ENCODE results near the gene RASA3.

Gene RASA3

DNA sequence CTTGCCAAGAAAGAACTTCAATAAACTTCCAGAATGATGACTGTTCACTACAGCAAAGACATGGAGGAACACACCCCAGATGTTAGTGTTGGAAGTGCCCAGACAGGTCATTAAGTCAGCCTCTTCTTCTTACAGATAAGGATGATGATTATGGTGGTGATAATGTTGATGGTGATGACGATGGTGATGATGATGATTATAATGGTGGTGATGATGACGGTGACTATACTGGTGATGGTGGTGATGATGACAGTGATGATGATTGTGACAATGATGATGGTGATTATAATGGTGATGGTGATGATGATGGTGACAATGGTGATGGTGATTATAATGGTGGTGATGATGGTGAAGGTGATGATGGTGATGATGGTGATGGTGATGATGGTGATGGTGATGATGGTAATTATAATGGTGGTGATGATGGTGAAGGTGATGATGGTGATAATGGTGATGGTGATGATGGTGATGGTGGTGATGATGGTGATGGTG lies 167.0 kb downstream of the RASA3 start:
- Mint-ChIP-seq H3K4me3 (no peak overlapping the region), H3K27me3 (no peaks in the 10 kb centered on the region), H3K27ac (no peak overlapping the region), H3K9me3 (peaks cover 0 to 2% of the 10 kb centered on the region in 2 donors), H3K4me1 (no peaks in the 10 kb centered on the region)
- DNase-seq (no peak), ATAC-seq (no peak)

GRCh38 chr13:113964251-113964995 lies 168.0 kb downstream of the RASA3 start:
- H3K27me3 Mint-ChIP-seq: no peaks in the 10 kb centered on the region
- no peak overlapping the region for H3K27ac Mint-ChIP-seq
- ATAC-seq (no peak), DNase-seq (no peak)
- no peak overlapping the region for H3K4me3 Mint-ChIP-seq
- H3K4me1 Mint-ChIP-seq: no peaks in the 10 kb centered on the region
- peaks cover 2 to 6% of the 10 kb centered on the region in 2 donors for H3K9me3 Mint-ChIP-seq

DNA sequence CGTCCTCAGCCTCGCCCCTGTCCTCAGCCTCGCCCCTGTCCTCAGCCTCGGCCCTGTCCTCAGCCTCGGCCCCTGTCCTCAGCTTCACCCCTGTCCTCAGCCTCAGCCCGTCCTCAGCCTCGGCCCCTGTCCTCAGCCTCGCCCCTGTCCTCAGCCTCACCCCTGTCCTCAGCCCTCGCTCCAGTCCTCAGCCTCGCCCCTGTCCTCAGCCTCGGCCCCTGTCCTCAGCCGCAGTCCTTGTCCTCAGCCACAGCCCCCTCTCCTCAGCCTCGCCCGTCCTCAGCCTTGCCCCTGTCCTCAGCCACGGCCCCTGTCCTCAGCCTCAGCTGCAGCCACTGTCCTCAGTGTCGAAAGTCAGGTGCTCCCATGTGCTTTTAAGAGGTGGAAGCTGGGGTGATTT lies 169.0 kb downstream of the RASA3 start:
- no peak overlapping the region for H3K4me3 Mint-ChIP-seq
- peak overlapping the region in 1 of 2 donors; percentile 30 for H3K27ac Mint-ChIP-seq
- DNase-seq (no peak), ATAC-seq (no peak)
- H3K4me1 Mint-ChIP-seq: peaks cover 6% of the 10 kb centered on the region
- H3K27me3 Mint-ChIP-seq: no peaks in the 10 kb centered on the region
- peaks cover 12% of the 10 kb centered on the region in 2 donors for H3K9me3 Mint-ChIP-seq

- Mint-ChIP-seq H3K27me3 (no peaks in the 10 kb centered on the region), H3K4me3 (no peak overlapping the region), H3K4me1 (peaks cover 10% of the 10 kb centered on the region), H3K9me3 (peaks cover 12 to 16% of the 10 kb centered on the region in 2 donors), H3K27ac (peak overlapping the region in 1 of 2 donors; percentile 30)
- no peak for DNase-seq
- ATAC-seq: no peak
Observed at GRCh38 chr13:113962975-113963374, 169.4 kb downstream of the RASA3 start.

DNA sequence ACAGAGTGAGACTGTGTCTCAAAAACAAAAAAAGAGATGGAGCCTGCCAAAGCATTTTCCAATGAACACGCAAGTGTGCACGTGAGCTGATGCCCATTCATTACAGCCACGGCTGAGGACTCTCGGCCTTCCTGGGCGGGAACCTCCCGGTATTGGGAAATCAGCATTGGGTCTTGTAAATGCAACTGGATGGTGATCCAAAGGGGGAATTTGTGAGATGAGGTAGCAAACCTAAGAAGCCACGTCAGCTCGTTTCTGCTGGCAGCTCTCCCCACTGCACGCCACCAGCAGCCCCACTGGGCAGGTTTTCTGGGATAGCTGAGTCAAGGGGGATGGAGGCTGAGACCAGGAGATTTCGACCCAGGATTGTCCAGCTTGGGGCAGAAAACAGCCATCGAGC lies 170.0 kb downstream of the RASA3 start:
- no peak for DNase-seq
- H3K4me1 Mint-ChIP-seq: peaks cover 16% of the 10 kb centered on the region
- H3K4me3 Mint-ChIP-seq: no peak overlapping the region
- H3K27me3 Mint-ChIP-seq: no peaks in the 10 kb centered on the region
- H3K27ac Mint-ChIP-seq: peak overlapping the region in 1 of 2 donors; percentile 60
- H3K9me3 Mint-ChIP-seq: peaks cover 12 to 22% of the 10 kb centered on the region in 2 donors
- no peak for ATAC-seq

- Mint-ChIP-seq H3K9me3 (peaks cover 18 to 34% of the 10 kb centered on the region in 2 donors), H3K4me1 (peaks cover 16% of the 10 kb centered on the region), H3K27me3 (no peaks in the 10 kb centered on the region), H3K27ac (no peak overlapping the region), H3K4me3 (no peak overlapping the region)
- DNase-seq (no peak), ATAC-seq (no peak)
Observed at GRCh38 chr13:113960276-113960948, 172.0 kb downstream of the RASA3 start.

GRCh38 chr13:113959198-113959597 lies 173.2 kb downstream of the RASA3 start:
- peaks cover 18 to 45% of the 10 kb centered on the region in 2 donors for H3K9me3 Mint-ChIP-seq
- peak overlapping the region in 1 of 2 donors; percentile 66 for H3K27ac Mint-ChIP-seq
- no peak for DNase-seq
- H3K27me3 Mint-ChIP-seq: no peaks in the 10 kb centered on the region
- peak; percentile 33 for ATAC-seq
- H3K4me1 Mint-ChIP-seq: peaks cover 24% of the 10 kb centered on the region
- no peak overlapping the region for H3K4me3 Mint-ChIP-seq

- H3K4me1 Mint-ChIP-seq: peaks cover 24% of the 10 kb centered on the region
- DNase-seq (no peak), ATAC-seq (no peak)
- H3K9me3 Mint-ChIP-seq: peaks cover 18 to 45% of the 10 kb centered on the region in 2 donors
- H3K4me3 Mint-ChIP-seq: no peak overlapping the region
- no peak overlapping the region for H3K27ac Mint-ChIP-seq
- H3K27me3 Mint-ChIP-seq: no peaks in the 10 kb centered on the region
Observed at GRCh38 chr13:113958373-113958772, 174.1 kb downstream of the RASA3 start.

DNA sequence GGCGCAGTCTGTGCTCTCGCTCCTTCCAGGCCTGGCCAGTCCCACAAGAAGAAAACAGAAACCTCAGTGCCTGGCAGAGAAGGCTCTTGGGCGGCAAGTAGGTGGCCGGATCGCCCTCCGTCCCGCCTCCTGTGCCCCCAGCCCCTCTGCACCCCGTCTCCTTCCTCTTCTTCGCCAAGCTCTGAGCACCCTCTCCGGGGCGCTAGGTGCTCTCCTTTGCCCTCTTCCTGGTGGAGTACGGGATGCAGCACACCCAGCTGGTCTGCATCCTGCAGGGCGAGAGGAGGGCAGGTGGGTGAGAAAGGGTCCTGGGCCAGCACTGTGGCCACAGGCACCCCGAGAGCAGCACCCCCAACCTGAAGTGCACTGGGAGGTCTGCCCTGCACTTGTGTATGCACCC lies 175.9 kb downstream of the RASA3 start:
- H3K27ac Mint-ChIP-seq: peak overlapping the region in 1 of 2 donors; percentile 94
- ATAC-seq (no peak), DNase-seq (no peak)
- no peaks in the 10 kb centered on the region for H3K27me3 Mint-ChIP-seq
- H3K4me3 Mint-ChIP-seq: no peak overlapping the region
- H3K4me1 Mint-ChIP-seq: peaks cover 27% of the 10 kb centered on the region
- peaks cover 18 to 45% of the 10 kb centered on the region in 2 donors for H3K9me3 Mint-ChIP-seq

GRCh38 chr13:113955691-113956090 lies 176.7 kb downstream of the RASA3 start:
- Mint-ChIP-seq H3K27me3 (no peaks in the 10 kb centered on the region), H3K27ac (peak overlapping the region in 1 of 2 donors; percentile 94), H3K4me3 (no peak overlapping the region), H3K9me3 (peaks cover 18 to 45% of the 10 kb centered on the region in 2 donors), H3K4me1 (peaks cover 35% of the 10 kb centered on the region)
- no peak for ATAC-seq
- no peak for DNase-seq

GRCh38 chr13:113955235-113955634 lies 177.2 kb downstream of the RASA3 start:
- peak overlapping the region in 1 of 2 donors; percentile 94 for H3K27ac Mint-ChIP-seq
- H3K9me3 Mint-ChIP-seq: peaks cover 15 to 45% of the 10 kb centered on the region in 2 donors
- H3K27me3 Mint-ChIP-seq: no peaks in the 10 kb centered on the region
- no peak for ATAC-seq
- no peak for DNase-seq
- H3K4me3 Mint-ChIP-seq: peak overlapping the region in 1 of 2 donors; percentile 36
- peaks cover 39% of the 10 kb centered on the region for H3K4me1 Mint-ChIP-seq

GRCh38 chr13:113954046-113954835 lies 178.2 kb downstream of the RASA3 start:
- ATAC-seq: no peak
- DNase-seq: no peak
- peak overlapping the region in 1 of 2 donors; percentile 32 for H3K4me3 Mint-ChIP-seq
- H3K9me3 Mint-ChIP-seq: peaks cover 10 to 42% of the 10 kb centered on the region in 2 donors
- H3K27ac Mint-ChIP-seq: peak overlapping the region in 1 of 2 donors; percentile 91
- no peaks in the 10 kb centered on the region for H3K27me3 Mint-ChIP-seq
- peaks cover 38% of the 10 kb centered on the region for H3K4me1 Mint-ChIP-seq

GRCh38 chr13:113953561-113953960 lies 178.9 kb downstream of the RASA3 start:
- ATAC-seq: no peak
- Mint-ChIP-seq H3K9me3 (peaks cover 6 to 35% of the 10 kb centered on the region in 2 donors), H3K27me3 (no peaks in the 10 kb centered on the region), H3K4me1 (peaks cover 35% of the 10 kb centered on the region), H3K27ac (no peak overlapping the region), H3K4me3 (no peak overlapping the region)
- no peak for DNase-seq

DNA sequence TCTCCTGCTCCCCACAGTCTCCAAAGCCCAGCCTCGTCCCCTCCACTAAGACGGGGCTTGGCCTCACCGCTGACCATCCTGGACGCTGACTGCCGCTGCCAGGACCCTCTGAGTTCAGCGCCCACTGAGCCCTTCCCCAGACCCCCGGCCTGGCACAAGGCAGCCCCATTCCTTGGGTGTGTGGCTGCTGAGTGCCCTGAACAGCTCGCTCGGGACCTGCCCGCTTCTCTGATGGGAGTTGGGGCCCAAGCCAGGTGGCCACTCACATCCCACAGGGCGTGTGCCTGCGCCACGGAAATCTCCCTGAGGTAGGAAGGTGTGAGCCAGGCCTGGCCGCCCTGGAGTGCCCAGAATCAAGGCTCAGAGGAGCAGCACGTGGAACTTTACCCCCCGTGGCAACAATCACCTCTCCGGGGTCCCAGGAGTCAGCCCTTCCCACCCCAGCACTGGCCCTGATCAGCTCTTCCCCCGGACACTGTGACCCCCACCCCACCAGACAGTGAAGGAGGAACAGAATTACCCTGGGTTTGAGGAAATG lies 179.4 kb downstream of the RASA3 start:
- H3K4me1 Mint-ChIP-seq: peaks cover 35% of the 10 kb centered on the region
- ATAC-seq (no peak), DNase-seq (no peak)
- peak overlapping the region in 1 of 2 donors; percentile 50 for H3K27ac Mint-ChIP-seq
- no peak overlapping the region for H3K4me3 Mint-ChIP-seq
- peaks cover 6 to 30% of the 10 kb centered on the region in 2 donors for H3K9me3 Mint-ChIP-seq
- H3K27me3 Mint-ChIP-seq: no peaks in the 10 kb centered on the region
